ENCODE results near the gene DPH6. TPM values are rescaled to one million over a fixed set of nuclear protein-coding genes. Genes with fewer than 3 reads are reported as not detected.

Gene DPH6
- total and polyA plus RNA-seq, 7 donors, result 5.5 to 26.0 (median 18.0) TPM

- DNase-seq (no peak), ATAC-seq (no peak)
- Histone ChIP-seq H3K9me3 (peaks cover 16% of the 10 kb centered on the region), H3K36me3 (ENCODE audit: insufficient read depth in 1 of 2, low read depth in 1 of 2) (no peaks in the 10 kb centered on the region), H3K4me3 (no peak overlapping the region), H3K4me1 (no peaks in the 10 kb centered on the region), H3K27me3 (ENCODE audit: insufficient read depth in 3 of 3, low read length in 2 of 3) (no peaks in the 10 kb centered on the region), H3K27ac (no peak overlapping the region)
- 98 to 99% (median 98%) methylated on average over 5 of the region's 5 CpGs for whole genome bisulfite sequencing, 3 donors
- TF ChIP-seq CTCF (IDR thresholded peaks at IDR 0.05), result no peak
- intact Hi-C loops (cut with DNase I), result no loop called here
Measured at GRCh38 chr15:35358824-35359223, 187.1 kb downstream of the DPH6 start.

- H3K27me3 ChIP-seq (ENCODE audit: insufficient read depth in 3 of 3, low read length in 2 of 3), result no peaks in the 10 kb centered on the region
- H3K4me1 ChIP-seq, result no peaks in the 10 kb centered on the region
- ATAC-seq, result no peak
- intact Hi-C loops (cut with DNase I), result no loop called here
- H3K9me3 ChIP-seq, result no peaks in the 10 kb centered on the region
- TF ChIP-seq CTCF (IDR thresholded peaks at IDR 0.05), result no peak
- no peak overlapping the region for H3K4me3 ChIP-seq
- no peaks in the 10 kb centered on the region for H3K36me3 ChIP-seq (ENCODE audit: insufficient read depth in 1 of 2, low read depth in 1 of 2)
- no peak for DNase-seq
- H3K27ac ChIP-seq, result no peak overlapping the region
Measured at GRCh38 chr15:35351059-35351458, 194.9 kb downstream of the DPH6 start.

- DNase-seq (no peak), ATAC-seq (no peak)
- no peaks in the 10 kb centered on the region for H3K9me3 ChIP-seq
- no peak overlapping the region for H3K27ac ChIP-seq
- 88 to 97% (median 90%) methylated on average over 3 of the region's 3 CpGs for WGBS, 3 donors
- H3K36me3 ChIP-seq (ENCODE audit: insufficient read depth in 1 of 2, low read depth in 1 of 2), result no peaks in the 10 kb centered on the region
- no peaks in the 10 kb centered on the region for H3K27me3 ChIP-seq (ENCODE audit: insufficient read depth in 3 of 3, low read length in 2 of 3)
- no peak for TF ChIP-seq CTCF (IDR thresholded peaks at IDR 0.05)
- no peak overlapping the region for H3K4me3 ChIP-seq
- intact Hi-C loops (cut with DNase I), result no loop called here
- H3K4me1 ChIP-seq, result no peaks in the 10 kb centered on the region
Measured at GRCh38 chr15:35349916-35350315, 196.0 kb downstream of the DPH6 start.

- WGBS, 3 donors, result 86 to 89% (median 88%) methylated on average over 3 of the region's 3 CpGs
- no peak for ATAC-seq
- intact Hi-C loops (cut with DNase I), result no loop called here
Measured at GRCh38 chr15:35330916-35331315, 215.0 kb downstream of the DPH6 start.

More at GRCh38 chr15:35330916-35331315, 215.0 kb downstream of the DPH6 start:
- Histone ChIP-seq H3K9me3 (no peaks in the 10 kb centered on the region), H3K36me3 (ENCODE audit: insufficient read depth in 1 of 2, low read depth in 1 of 2) (no peaks in the 10 kb centered on the region), H3K4me3 (no peak overlapping the region), H3K4me1 (no peaks in the 10 kb centered on the region), H3K27me3 (ENCODE audit: insufficient read depth in 3 of 3, low read length in 2 of 3) (no peaks in the 10 kb centered on the region), H3K27ac (no peak overlapping the region)
- DNase-seq, result no peak
- no peak for TF ChIP-seq CTCF (IDR thresholded peaks at IDR 0.05)

Data from psoas muscle (tissue), 8 donors.